ENCODE measurements around the gene CCDC40.

The CCDC40 gene

GRCh38 chr17:80006339-80006720, 30.1 kb upstream of the CCDC40 start:
- no peak for TF ChIP-seq TAF1 (IDR thresholded peaks at IDR 0.05; ENCODE audit: borderline replicate concordance, insufficient read depth, low read length)

GRCh38 chr17:80006811-80007752, 29.4 kb upstream of the CCDC40 start:
- no peak for TF ChIP-seq SIN3A (IDR thresholded peaks at IDR 0.05; ENCODE audit: borderline replicate concordance, insufficient read depth, low read length)
- TF ChIP-seq POLR2AphosphoS5 (IDR thresholded peaks at IDR 0.05; ENCODE audit: low read depth, low read length): no peak
- no peak for TF ChIP-seq REST (IDR thresholded peaks at IDR 0.05; ENCODE audit: insufficient read depth in 1 of 2, low read depth in 2 of 2, low read length in 2 of 2)
- no peak for TF ChIP-seq TAF1 (IDR thresholded peaks at IDR 0.05; ENCODE audit: borderline replicate concordance, insufficient read depth, low read length)
- TF ChIP-seq FOXP2 (optimal IDR thresholded peaks at IDR 0.05; ENCODE audit: borderline replicate concordance, extremely low read depth, extremely low read length, insufficient read depth): no peak

- TF ChIP-seq SIN3A (IDR thresholded peaks at IDR 0.05; ENCODE audit: borderline replicate concordance, insufficient read depth, low read length) (no peak), FOXP2 (optimal IDR thresholded peaks at IDR 0.05; ENCODE audit: borderline replicate concordance, extremely low read depth, extremely low read length, insufficient read depth) (no peak), REST (IDR thresholded peaks at IDR 0.05; ENCODE audit: insufficient read depth in 1 of 2, low read depth in 2 of 2, low read length in 2 of 2) (no peak), POLR2AphosphoS5 (IDR thresholded peaks at IDR 0.05; ENCODE audit: low read depth, low read length) (no peak), TAF1 (IDR thresholded peaks at IDR 0.05; ENCODE audit: borderline replicate concordance, insufficient read depth, low read length) (no peak)
Measured at GRCh38 chr17:80007939-80008338, 28.5 kb upstream of the CCDC40 start.

- TF ChIP-seq REST (IDR thresholded peaks at IDR 0.05; ENCODE audit: insufficient read depth in 1 of 2, low read depth in 2 of 2, low read length in 2 of 2) (no peak), FOXP2 (optimal IDR thresholded peaks at IDR 0.05; ENCODE audit: borderline replicate concordance, extremely low read depth, extremely low read length, insufficient read depth) (peak; percentile 56)
Measured at GRCh38 chr17:80008383-80008840, 28.0 kb upstream of the CCDC40 start.

- TF ChIP-seq POLR2AphosphoS5 (IDR thresholded peaks at IDR 0.05; ENCODE audit: low read depth, low read length) (no peak), FOXP2 (optimal IDR thresholded peaks at IDR 0.05; ENCODE audit: borderline replicate concordance, extremely low read depth, extremely low read length, insufficient read depth) (no peak), SIN3A (IDR thresholded peaks at IDR 0.05; ENCODE audit: borderline replicate concordance, insufficient read depth, low read length) (no peak), TAF1 (IDR thresholded peaks at IDR 0.05; ENCODE audit: borderline replicate concordance, insufficient read depth, low read length) (no peak), REST (IDR thresholded peaks at IDR 0.05; ENCODE audit: insufficient read depth in 1 of 2, low read depth in 2 of 2, low read length in 2 of 2) (no peak)
Measured at GRCh38 chr17:80008848-80009247, 27.6 kb upstream of the CCDC40 start.

Data from PFSK-1 (cell line).